WTC11 (cell line): Measurements from ENCODE around the gene CDC25B. TPM values are rescaled to one million over a fixed set of nuclear protein-coding genes. Genes with fewer than 3 reads are reported as not detected.
A peak's percentile ranks its signal among the peaks of the same experiment; 100 is the strongest.

Source experiments
- ATAC-seq: fragments of 200-7000 bp; cut with Tn5 transposase; 2 replicates; pipeline ENCODE4 v1.10.0; 2021; ENCODE audit warnings: mild to moderate bottlenecking, moderate library complexity
- CTCF ChIA-PET: fragments of 300-600 bp; sonication (Branson Sonifier 250); formaldehyde crosslinking; loops from one replicate; lab custom pipeline; 2021; ENCODE audit warnings: antibody characterized with exemption; lab: Charles Lee
- POLR2A ChIA-PET: fragments of 350-600 bp; sonication (Branson Sonifier 250); formaldehyde crosslinking; loops from one replicate; lab custom pipeline; 2021; ENCODE audit warnings: antibody characterized with exemption; lab: Charles Lee
- DNase-seq: peaks from one replicate; pipeline ENCODE4 v3.0.0; 2021; ENCODE audit warnings: low spot score
- H3K27ac Mint-ChIP-seq: 2 replicates; pipeline ENCODE4 v1.8.0; 2021; ENCODE audit warnings: mixed read lengths
- H3K27me3 Mint-ChIP-seq: 2 replicates; pipeline ENCODE4 v1.8.0; 2021; ENCODE audit warnings: low read depth, mild to moderate bottlenecking, moderate library complexity, mixed read lengths
- H3K36me3 Mint-ChIP-seq: 2 replicates; pipeline ENCODE4 v1.8.0; 2021; ENCODE audit warnings: mixed read lengths
- H3K4me1 Mint-ChIP-seq: 2 replicates; pipeline ENCODE4 v1.8.0; 2022; ENCODE audit warnings: mixed read lengths
- H3K4me3 Mint-ChIP-seq: 2 replicates; pipeline ENCODE4 v1.8.0; 2021; ENCODE audit warnings: mild to moderate bottlenecking, moderate library complexity, mixed read lengths
- H3K9me3 Mint-ChIP-seq: 2 replicates; pipeline ENCODE4 v1.8.0; 2021; ENCODE audit warnings: mixed read lengths
- ARID4B ChIP-seq: sonication (generic); formaldehyde crosslinking; IDR thresholded peaks from 2 replicates; pipeline ENCODE4 v1.8.0; 2023; ENCODE audit warnings: missing genetic modification reagents, mild to moderate bottlenecking, borderline replicate concordance
- CBFB ChIP-seq: sonication (generic); formaldehyde crosslinking; IDR thresholded peaks from 2 replicates; pipeline ENCODE4 v1.8.1; 2022; ENCODE audit warnings: mild to moderate bottlenecking, low read depth, missing genetic modification reagents
- ERG ChIP-seq: fragments of 250-450 bp; sonication (Bioruptor Pico); IDR thresholded peaks from 2 replicates; pipeline ENCODE4 v1.8.0; 2021; ENCODE audit warnings: mild to moderate bottlenecking
- ESRRA ChIP-seq: sonication (generic); formaldehyde crosslinking; IDR thresholded peaks from 2 replicates; pipeline ENCODE4 v1.8.1; 2022; ENCODE audit warnings: mild to moderate bottlenecking, missing genetic modification reagents, borderline replicate concordance
- FOXP1 ChIP-seq: sonication (generic); formaldehyde crosslinking; IDR thresholded peaks from 2 replicates; pipeline ENCODE4 v1.8.0; 2022; ENCODE audit warnings: missing genetic modification reagents, mild to moderate bottlenecking, moderate library complexity, borderline replicate concordance
- GRHL2 ChIP-seq: fragments of 250-450 bp; sonication (Bioruptor Pico); IDR thresholded peaks from 2 replicates; pipeline ENCODE4 v1.8.0; 2022; ENCODE audit warnings: mild to moderate bottlenecking, moderate library complexity; ENCODE audit not compliant: insufficient replicate concordance, severe bottlenecking
- GTF2I ChIP-seq: fragments of 250-450 bp; sonication (Bioruptor Pico); conservative IDR thresholded peaks from 2 replicates; pipeline ENCODE4 v1.4.0; 2021; ENCODE audit warnings: mild to moderate bottlenecking
- HMGA2 ChIP-seq: fragments of 250-450 bp; sonication (Bioruptor Pico); IDR thresholded peaks from 2 replicates; pipeline ENCODE4 v1.4.0; 2021; ENCODE audit warnings: mild to moderate bottlenecking, moderate library complexity
- JUN ChIP-seq: sonication (generic); formaldehyde crosslinking; IDR thresholded peaks from 2 replicates; pipeline ENCODE4 v1.8.0; 2023; ENCODE audit warnings: mild to moderate bottlenecking, missing genetic modification reagents
- KAT7 ChIP-seq: sonication (generic); formaldehyde crosslinking; IDR thresholded peaks from 2 replicates; pipeline ENCODE4 v1.8.1; 2023; ENCODE audit warnings: missing genetic modification reagents, mild to moderate bottlenecking, borderline replicate concordance
- NFE2L1 ChIP-seq: sonication (generic); formaldehyde crosslinking; IDR thresholded peaks from 2 replicates; pipeline ENCODE4 v1.8.1; 2023; ENCODE audit warnings: missing genetic modification reagents
- PRRX2 ChIP-seq: fragments of 250-450 bp; sonication (Bioruptor Pico); IDR thresholded peaks from 2 replicates; pipeline ENCODE4 v1.8.0; 2021; ENCODE audit warnings: mild to moderate bottlenecking
- SP1 ChIP-seq: sonication (generic); formaldehyde crosslinking; conservative IDR thresholded peaks from 2 replicates; pipeline ENCODE4 v1.8.1; 2022; ENCODE audit warnings: missing genetic modification reagents
- TCF7 ChIP-seq: sonication (generic); formaldehyde crosslinking; IDR thresholded peaks from 2 replicates; pipeline ENCODE4 v1.8.0; 2022; ENCODE audit warnings: mild to moderate bottlenecking, low read depth, missing genetic modification reagents, moderate library complexity
- TEAD1 ChIP-seq: sonication (generic); formaldehyde crosslinking; IDR thresholded peaks from 2 replicates; pipeline ENCODE4 v1.8.0; 2022; ENCODE audit warnings: mild to moderate bottlenecking, missing genetic modification reagents
- ZBTB21 ChIP-seq: sonication (generic); formaldehyde crosslinking; IDR thresholded peaks from 2 replicates; pipeline ENCODE4 v1.8.1; 2023; ENCODE audit warnings: mild to moderate bottlenecking, missing genetic modification reagents, borderline replicate concordance
- ZNF138 ChIP-seq: sonication (generic); formaldehyde crosslinking; conservative IDR thresholded peaks from 2 replicates; pipeline ENCODE4 v1.8.1; 2022; ENCODE audit warnings: mild to moderate bottlenecking, moderate library complexity, missing genetic modification reagents
- ZNF263 ChIP-seq: sonication (generic); formaldehyde crosslinking; IDR thresholded peaks from 2 replicates; pipeline ENCODE4 v1.8.1; 2022; ENCODE audit warnings: low read depth, mild to moderate bottlenecking, moderate library complexity, missing genetic modification reagents
- total RNA-seq: library from RNA; stranded (reverse); gene quantifications from 3 replicates; pipeline ENCODE4 v1.2.3, GENCODE V29; 2021
- TF ChIP-seq, protein P1 (sequence below): fragments of 250-450 bp; sonication (Bioruptor Pico); IDR thresholded peaks from 2 replicates; pipeline ENCODE4 v1.9.0; 2021; ENCODE audit warnings: moderate library complexity, mild to moderate bottlenecking, inconsistent platforms, borderline replicate concordance
- TF ChIP-seq, protein P2 (sequence below): sonication (generic); formaldehyde crosslinking; IDR thresholded peaks from 2 replicates; pipeline ENCODE4 v1.8.0; 2022; ENCODE audit warnings: mild to moderate bottlenecking, missing genetic modification reagents
- TF ChIP-seq, protein P3 (sequence below): sonication (generic); formaldehyde crosslinking; IDR thresholded peaks from 2 replicates; pipeline ENCODE4 v1.8.0; 2022; ENCODE audit warnings: mild to moderate bottlenecking, missing genetic modification reagents
- TF ChIP-seq, protein P4 (sequence below): sonication (generic); formaldehyde crosslinking; IDR thresholded peaks from 2 replicates; pipeline ENCODE4 v1.8.0; 2022; ENCODE audit warnings: mild to moderate bottlenecking, missing genetic modification reagents

The CDC25B gene
- total RNA-seq, 1 experiment from 2014 or later, result 37.4 TPM

DNA sequence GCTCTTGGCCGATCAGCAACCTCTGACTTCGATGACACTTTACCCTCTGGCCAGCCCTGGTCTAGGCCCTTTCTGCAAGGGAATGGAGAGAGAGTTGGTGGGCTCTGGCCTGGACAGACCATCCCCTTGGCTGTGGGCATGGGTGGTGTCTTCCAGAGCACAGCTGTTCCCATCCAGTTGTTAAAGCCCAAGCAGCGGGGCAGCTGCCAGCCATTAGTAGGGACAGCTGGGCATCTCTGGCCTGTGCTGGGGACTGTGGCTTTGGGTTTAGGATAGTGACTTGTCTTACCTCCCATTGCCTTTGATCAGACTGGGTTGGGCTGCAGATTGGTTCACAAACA, 2.8 kb downstream of the CDC25B start:
- no peak for TF ChIP-seq ERG
- TF ChIP-seq, all 79 proteins: peak for 0
- CTCF ChIA-PET, result interaction anchor here (0.9 to 3.9 kb wide), 7 partner anchors 12 to 54 kb away, joined by 4 to 79 read pairs (median 5); partner anchors contain the start of genes ADISSP, AP5S1, CENPB and SPEF1
- peaks cover 53% of the 10 kb centered on the region for H3K4me1 Mint-ChIP-seq
- H3K27ac Mint-ChIP-seq, result peak overlapping the region; percentile 66
- no peaks in the 10 kb centered on the region for H3K9me3 Mint-ChIP-seq
- H3K36me3 Mint-ChIP-seq, result peaks cover 29% of the 10 kb centered on the region
- H3K27me3 Mint-ChIP-seq, result peaks cover 5% of the 10 kb centered on the region; the same call in 1 of the 2 replicates
- ATAC-seq, result no peak
- H3K4me3 Mint-ChIP-seq, result peak overlapping the region; percentile 20; the same call in 1 of the 2 replicates
- DNase-seq, result no peak
- POLR2A ChIA-PET, result interaction anchor here (0.5 to 2.1 kb wide), 4 partner anchors 13 to 192 kb away, joined by 4 to 8 read pairs (median 6); no protein-coding TSS in a partner anchor

GRCh38 chr20:3800256-3800877, 4.3 kb downstream of the CDC25B start:
- DNase-seq, result peak; percentile 69
- peak overlapping the region; percentile 95 for H3K27ac Mint-ChIP-seq
- POLR2A ChIA-PET, result interaction anchor here (0.8 to 2.1 kb wide), 5 partner anchors 13 to 67 kb away, joined by 3 to 8 read pairs (median 4); partner anchors contain the start of gene AP5S1

DNA sequence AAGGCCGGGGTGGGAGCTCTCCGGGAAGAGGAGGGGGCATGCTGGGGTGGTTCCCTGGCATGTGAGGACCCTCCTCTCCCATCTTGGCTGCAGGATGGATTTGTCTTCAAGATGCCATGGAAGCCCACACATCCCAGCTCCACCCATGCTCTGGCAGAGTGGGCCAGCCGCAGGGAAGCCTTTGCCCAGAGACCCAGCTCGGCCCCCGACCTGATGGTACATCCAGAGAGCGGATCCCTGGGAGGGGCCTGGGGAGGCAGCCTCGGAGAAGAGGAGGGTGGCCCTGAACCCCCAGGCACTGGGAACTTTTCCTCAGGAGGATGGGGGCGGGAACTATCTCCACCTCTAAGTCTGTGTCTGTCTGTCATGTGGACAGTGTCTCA, 4.8 kb downstream of the CDC25B start:
- Mint-ChIP-seq H3K4me1 (peaks cover 46% of the 10 kb centered on the region), H3K4me3 (no peak overlapping the region), H3K27me3 (no peaks in the 10 kb centered on the region), H3K9me3 (no peaks in the 10 kb centered on the region), H3K36me3 (peaks cover 46% of the 10 kb centered on the region), H3K27ac (no peak overlapping the region; the same call in 1 of the 2 replicates)
- CTCF ChIA-PET, result interaction anchor here (0.6 to 3.9 kb wide), 10 partner anchors 10 to 271 kb away, joined by 3 to 79 read pairs (median 5); partner anchors contain the start of genes AP5S1, CENPB and SPEF1
- POLR2A ChIA-PET, result interaction anchor here (0.8 to 2.1 kb wide), 3 partner anchors 18 to 67 kb away, joined by 4 to 8 read pairs (median 7); partner anchors contain the start of gene AP5S1
- DNase-seq, result no peak
- ATAC-seq, result no peak
- TF ChIP-seq ARID4B (CRISPR knock-in tag) (no peak), ZNF263 (no peak), JUN (CRISPR knock-in tag) (no peak), CBFB (CRISPR knock-in tag) (no peak), GRHL2 (CRISPR knock-in tag) (no peak), NFE2L1 (CRISPR knock-in tag) (no peak), ZBTB21 (CRISPR knock-in tag) (no peak), KAT7 (CRISPR knock-in tag) (no peak), PRRX2 (CRISPR knock-in tag) (no peak), TCF7 (CRISPR knock-in tag) (no peak), GTF2I (CRISPR knock-in tag) (no peak), ESRRA (CRISPR knock-in tag) (no peak), ZNF138 (CRISPR knock-in tag) (no peak), SP1 (no peak)
- TF ChIP-seq, protein P1, sequence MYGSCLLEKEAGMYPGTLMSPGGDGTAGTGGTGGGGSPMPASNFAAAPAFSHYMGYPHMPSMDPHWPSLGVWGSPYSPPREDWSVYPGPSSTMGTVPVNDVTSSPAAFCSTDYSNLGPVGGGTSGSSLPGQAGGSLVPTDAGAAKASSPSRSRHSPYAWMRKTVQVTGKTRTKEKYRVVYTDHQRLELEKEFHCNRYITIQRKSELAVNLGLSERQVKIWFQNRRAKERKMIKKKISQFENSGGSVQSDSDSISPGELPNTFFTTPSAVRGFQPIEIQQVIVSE (CRISPR knock-in tag), result no peak
- TF ChIP-seq, protein P2, sequence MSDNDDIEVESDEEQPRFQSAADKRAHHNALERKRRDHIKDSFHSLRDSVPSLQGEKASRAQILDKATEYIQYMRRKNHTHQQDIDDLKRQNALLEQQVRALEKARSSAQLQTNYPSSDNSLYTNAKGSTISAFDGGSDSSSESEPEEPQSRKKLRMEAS (CRISPR knock-in tag), result no peak

More at GRCh38 chr20:3800256-3800877, 4.3 kb downstream of the CDC25B start:
- Mint-ChIP-seq H3K4me1 (peaks cover 49% of the 10 kb centered on the region), H3K36me3 (peaks cover 41% of the 10 kb centered on the region), H3K9me3 (no peaks in the 10 kb centered on the region), H3K4me3 (peak overlapping the region; percentile 34), H3K27me3 (peaks cover 4% of the 10 kb centered on the region; the same call in 1 of the 2 replicates)
- TF ChIP-seq TEAD1 (CRISPR knock-in tag) (peak; percentile 46; the same call in 1 of the 2 replicates), FOXP1 (peak; percentile 33; the same call in 1 of the 2 replicates), HMGA2 (CRISPR knock-in tag) (no peak)
- TF ChIP-seq, protein P3, sequence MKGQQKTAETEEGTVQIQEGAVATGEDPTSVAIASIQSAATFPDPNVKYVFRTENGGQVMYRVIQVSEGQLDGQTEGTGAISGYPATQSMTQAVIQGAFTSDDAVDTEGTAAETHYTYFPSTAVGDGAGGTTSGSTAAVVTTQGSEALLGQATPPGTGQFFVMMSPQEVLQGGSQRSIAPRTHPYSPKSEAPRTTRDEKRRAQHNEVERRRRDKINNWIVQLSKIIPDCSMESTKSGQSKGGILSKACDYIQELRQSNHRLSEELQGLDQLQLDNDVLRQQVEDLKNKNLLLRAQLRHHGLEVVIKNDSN (CRISPR knock-in tag), result no peak
- TF ChIP-seq, protein P4, sequence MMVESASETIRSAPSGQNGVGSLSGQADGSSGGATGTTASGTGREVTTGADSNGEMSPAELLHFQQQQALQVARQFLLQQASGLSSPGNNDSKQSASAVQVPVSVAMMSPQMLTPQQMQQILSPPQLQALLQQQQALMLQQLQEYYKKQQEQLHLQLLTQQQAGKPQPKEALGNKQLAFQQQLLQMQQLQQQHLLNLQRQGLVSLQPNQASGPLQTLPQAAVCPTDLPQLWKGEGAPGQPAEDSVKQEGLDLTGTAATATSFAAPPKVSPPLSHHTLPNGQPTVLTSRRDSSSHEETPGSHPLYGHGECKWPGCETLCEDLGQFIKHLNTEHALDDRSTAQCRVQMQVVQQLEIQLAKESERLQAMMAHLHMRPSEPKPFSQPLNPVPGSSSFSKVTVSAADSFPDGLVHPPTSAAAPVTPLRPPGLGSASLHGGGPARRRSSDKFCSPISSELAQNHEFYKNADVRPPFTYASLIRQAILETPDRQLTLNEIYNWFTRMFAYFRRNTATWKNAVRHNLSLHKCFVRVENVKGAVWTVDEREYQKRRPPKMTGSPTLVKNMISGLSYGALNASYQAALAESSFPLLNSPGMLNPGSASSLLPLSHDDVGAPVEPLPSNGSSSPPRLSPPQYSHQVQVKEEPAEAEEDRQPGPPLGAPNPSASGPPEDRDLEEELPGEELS (CRISPR knock-in tag), result 0 out of 2 replicates have a peak, but pooled peaks have one; percentile 44
- ATAC-seq, result peak; percentile 57
- CTCF ChIA-PET, result interaction anchor here (0.6 to 3.9 kb wide), 13 partner anchors 11 to 272 kb away, joined by 3 to 79 read pairs (median 5); partner anchors contain the start of genes ADISSP, AP5S1, CENPB and SPEF1
